Activated CD4-positive, alpha-beta T cell treated with anti-CD3 and anti-CD28 coated beads for 36 hours (primary cell): ENCODE results near the gene NINJ2. TPM values are rescaled to one million over a fixed set of nuclear protein-coding genes. Genes with fewer than 3 reads are reported as not detected.

Source experiments
- ATAC-seq: fragments of 200-7000 bp; cut with Tn5 transposase; one replicate; pipeline ENCODE4 v1.10.0; 2021; ENCODE audit warnings: mild to moderate bottlenecking, moderate library complexity
- CTCF ChIA-PET: fragments of 350-600 bp; sonication (Branson Sonifier 250); formaldehyde crosslinking; loops from one replicate; lab custom pipeline; 2021; ENCODE audit warnings: antibody characterized with exemption; lab: Charles Lee
- POLR2A ChIA-PET: fragments of 350-600 bp; sonication (Branson Sonifier 250); formaldehyde crosslinking; loops from one replicate; lab custom pipeline; 2021; ENCODE audit warnings: antibody characterized with exemption, inconsistent platforms; lab: Charles Lee
- DNase-seq: peaks from one replicate; pipeline ENCODE4 v3.0.0-alpha.2; 2020
- H3K27ac Mint-ChIP-seq: one replicate; pipeline ENCODE4 v1.8.0; 2021; ENCODE audit warnings: mixed read lengths
- H3K27me3 Mint-ChIP-seq: one replicate; pipeline ENCODE4 v1.8.0; 2021; ENCODE audit warnings: mixed read lengths
- H3K36me3 Mint-ChIP-seq: one replicate; pipeline ENCODE4 v1.8.0; 2021; ENCODE audit warnings: low read depth, mixed read lengths
- H3K4me1 Mint-ChIP-seq: one replicate; pipeline ENCODE4 v1.8.0; 2021; ENCODE audit warnings: mixed read lengths
- H3K4me3 Mint-ChIP-seq: one replicate; pipeline ENCODE4 v1.8.0; 2021; ENCODE audit warnings: mild to moderate bottlenecking, moderate library complexity, mixed read lengths
- H3K9me3 Mint-ChIP-seq: one replicate; pipeline ENCODE4 v1.8.0; 2021; ENCODE audit warnings: low read depth, mixed read lengths
- intact Hi-C, 2 experiments: fragments of 100-400 bp; cut with DNase I in 1 of 2; cut with micrococcal nuclease in 1 of 2; formaldehyde crosslinking; loops; one replicate each; pipeline versions ENCODE4 v1.14.2 to v1.15.1; 2022 to 2024; cut with DNase I, micrococcal nuclease
- total RNA-seq, 2 experiments: library from RNA; stranded (reverse); gene quantifications; one replicate each; pipeline ENCODE4 v1.2.3, GENCODE V29; 2021

Gene NINJ2
- total RNA-seq, 2 experiments from 2014 or later = 3.5 to 5.7 TPM

DNA sequence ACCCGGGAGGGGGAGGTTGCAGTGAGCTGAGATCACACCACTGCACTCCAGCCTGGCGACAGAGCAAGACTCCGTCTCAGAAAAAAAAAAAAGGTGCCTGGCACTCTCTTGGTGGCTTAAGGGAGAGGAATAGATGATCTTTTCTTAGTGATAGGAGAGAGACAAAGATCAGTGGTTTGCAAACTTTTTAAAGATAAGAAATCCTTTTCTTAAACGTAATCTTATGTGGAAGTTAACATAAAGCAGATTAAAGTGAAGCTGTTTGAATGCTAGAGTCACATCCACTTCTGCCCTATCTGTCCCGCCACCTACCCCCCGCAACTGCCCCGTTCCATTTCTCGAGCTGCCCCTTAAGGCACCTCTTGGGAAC lies 6.3 kb upstream of the NINJ2 start:
- Mint-ChIP-seq H3K36me3 (no peaks in the 10 kb centered on the region), H3K27ac (peak overlapping the region; percentile 72), H3K4me1 (peaks cover 86% of the 10 kb centered on the region), H3K9me3 (no peaks in the 10 kb centered on the region), H3K27me3 (peaks cover 2% of the 10 kb centered on the region), H3K4me3 (no peak overlapping the region)
- ChIA-PET CTCF (interaction anchor here (0.7 to 3.4 kb wide), 8 partner anchors 12 to 121 kb away, joined by 3 to 33 read pairs (median 6); no protein-coding TSS in a partner anchor), POLR2A (interaction anchor here (0.7 to 1.4 kb wide), 5 partner anchors 16 to 104 kb away, joined by 3 to 4 read pairs (median 3); no protein-coding TSS in a partner anchor)
- no peak for DNase-seq
- no peak for ATAC-seq
- intact Hi-C loops = loop anchor here (1.0 to 5.0 kb wide), 9 partner anchors 26 to 923 kb away; partner anchors contain the start of genes FBXL14 (in 1 of the 2) and WNK1 (in 1 of the 2)

DNA sequence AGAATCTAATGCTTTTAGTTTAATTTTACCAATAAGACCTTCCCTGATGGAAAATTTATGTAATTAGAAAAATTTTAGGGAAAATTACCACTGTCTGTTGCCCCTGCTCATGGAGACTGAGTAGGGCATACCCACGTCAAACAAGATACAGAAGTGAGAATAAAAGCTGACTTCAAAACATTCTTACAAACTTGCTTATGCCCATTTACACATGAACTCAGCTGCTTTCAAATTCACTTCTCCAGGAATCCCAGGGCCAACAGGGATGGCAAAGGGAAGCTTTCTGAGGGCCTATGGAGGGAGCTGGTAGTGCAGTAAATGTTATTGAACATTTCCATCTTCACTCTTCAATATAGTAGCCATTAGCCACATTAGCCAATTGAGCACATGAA lies 4.8 kb upstream of the NINJ2 start:
- CTCF ChIA-PET = interaction anchor here (0.5 to 3.4 kb wide), 10 partner anchors 11 to 92 kb away, joined by 3 to 33 read pairs (median 3); no protein-coding TSS in a partner anchor
- no peak overlapping the region for H3K27ac Mint-ChIP-seq
- no peaks in the 10 kb centered on the region for H3K36me3 Mint-ChIP-seq
- H3K4me3 Mint-ChIP-seq = no peak overlapping the region
- ATAC-seq = no peak
- peaks cover 86% of the 10 kb centered on the region for H3K4me1 Mint-ChIP-seq
- POLR2A ChIA-PET = interaction anchor here (0.8 to 1.4 kb wide), 4 partner anchors 45 to 90 kb away, joined by 3 to 6 read pairs (median 4); partner anchors contain the start of gene WNK1
- no peak for DNase-seq
- intact Hi-C loops = loop anchor here in 1 of 2 experiments (2.0 to 5.0 kb wide), 3 partner anchors 36 to 924 kb away; partner anchors contain the start of gene FBXL14
- H3K27me3 Mint-ChIP-seq = peaks cover 2% of the 10 kb centered on the region
- H3K9me3 Mint-ChIP-seq = no peaks in the 10 kb centered on the region

DNA sequence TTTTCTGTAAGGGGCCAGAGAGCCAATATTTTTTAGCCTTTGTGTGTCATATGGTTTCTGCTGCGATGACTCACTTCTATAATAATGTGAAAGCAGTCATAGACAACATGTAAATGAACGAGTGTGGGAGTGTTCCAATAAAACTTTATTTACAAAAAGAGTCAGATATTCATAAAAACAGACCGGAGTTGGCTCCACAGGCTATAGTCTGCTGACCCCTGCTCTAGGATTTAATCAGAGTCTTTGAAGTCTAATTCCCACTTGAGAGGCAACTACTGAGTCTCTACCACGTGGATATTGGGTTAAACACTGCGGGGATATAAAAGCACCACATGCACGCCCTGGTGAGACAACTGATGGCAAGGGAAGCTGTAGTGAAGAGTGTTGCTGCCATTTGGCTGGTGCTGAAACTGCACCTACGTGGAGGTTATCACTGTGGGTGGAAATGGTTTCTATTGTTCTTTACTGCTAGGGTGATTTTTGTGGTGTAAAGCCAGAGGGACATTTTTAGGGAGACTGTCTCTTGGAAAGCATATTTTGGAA lies 3.6 kb upstream of the NINJ2 start:
- Mint-ChIP-seq H3K27me3 (no peaks in the 10 kb centered on the region), H3K36me3 (no peaks in the 10 kb centered on the region), H3K27ac (peak overlapping the region; percentile 79), H3K4me3 (peak overlapping the region; percentile 36), H3K9me3 (no peaks in the 10 kb centered on the region), H3K4me1 (peaks cover 86% of the 10 kb centered on the region)
- POLR2A ChIA-PET = interaction anchor here (1.1 to 1.2 kb wide), 2 partner anchors 46 to 62 kb away, joined by 3 read pairs; no protein-coding TSS in a partner anchor
- ATAC-seq (peak; percentile 45), DNase-seq (peak; percentile 53)
- CTCF ChIA-PET = interaction anchor here (0.8 to 3.4 kb wide), 6 partner anchors 10 to 91 kb away, joined by 3 to 33 read pairs (median 6); no protein-coding TSS in a partner anchor
- intact Hi-C loops = loop anchor here (2.0 to 5.0 kb wide), 4 partner anchors 24 to 925 kb away; partner anchors contain the start of genes FBXL14 (in 1 of the 2) and RAD52 (in 1 of the 2)

DNA sequence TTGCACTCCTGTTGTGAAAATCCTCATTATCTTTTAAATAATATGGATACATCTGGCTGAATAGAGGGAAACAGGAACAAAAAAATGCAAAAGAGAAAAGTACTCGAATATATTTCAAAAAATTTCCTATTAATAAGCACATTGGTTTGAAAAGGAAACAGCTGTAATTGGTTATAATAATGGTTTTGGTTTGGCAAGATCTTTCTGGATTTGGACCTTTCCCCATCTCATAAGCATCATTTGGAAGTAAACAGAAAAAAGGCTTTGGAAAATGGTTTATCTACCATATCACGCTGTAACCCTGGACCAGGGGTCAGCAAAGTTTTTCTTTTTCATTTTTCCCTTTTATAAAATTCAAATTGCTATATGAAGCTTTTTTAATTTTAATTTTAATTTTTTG lies 2.8 kb upstream of the NINJ2 start:
- Mint-ChIP-seq H3K4me3 (no peak overlapping the region), H3K27ac (no peak overlapping the region), H3K9me3 (no peaks in the 10 kb centered on the region), H3K27me3 (no peaks in the 10 kb centered on the region), H3K4me1 (peaks cover 87% of the 10 kb centered on the region), H3K36me3 (no peaks in the 10 kb centered on the region)
- ChIA-PET POLR2A (interaction anchor here (0.6 to 1.1 kb wide), 2 partner anchors 63 kb away, joined by 3 to 6 read pairs; no protein-coding TSS in a partner anchor), CTCF (interaction anchor here (0.8 to 1.4 kb wide), 4 partner anchors 11 to 85 kb away, joined by 3 to 4 read pairs (median 3); no protein-coding TSS in a partner anchor)
- intact Hi-C loops = loop anchor here (2.0 to 5.0 kb wide), 4 partner anchors 23 to 926 kb away; partner anchors contain the start of genes FBXL14 (in 1 of the 2) and RAD52 (in 1 of the 2)
- ATAC-seq = no peak
- no peak for DNase-seq

DNA sequence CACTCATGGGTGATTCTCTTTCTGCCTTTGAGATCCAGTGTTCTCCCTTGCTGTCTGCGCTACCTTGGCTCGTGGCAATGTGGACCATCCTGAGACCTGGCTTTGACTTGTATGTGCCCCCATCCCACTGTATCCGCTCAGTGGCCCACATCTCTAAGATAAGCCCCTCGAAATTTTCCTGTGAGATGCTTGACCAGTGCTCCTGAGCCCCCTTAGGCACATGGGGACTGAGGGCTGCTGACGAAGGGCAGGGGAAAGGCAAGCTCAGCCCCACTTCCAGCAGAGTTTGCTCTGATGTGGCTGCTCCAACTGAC lies 1.5 kb upstream of the NINJ2 start:
- Mint-ChIP-seq H3K27ac (no peak overlapping the region), H3K4me1 (peaks cover 76% of the 10 kb centered on the region)
- intact Hi-C loops = loop anchor here in 1 of 2 experiments (5.0 kb wide), 2 partner anchors 32 to 928 kb away; partner anchors contain the start of gene FBXL14

DNA sequence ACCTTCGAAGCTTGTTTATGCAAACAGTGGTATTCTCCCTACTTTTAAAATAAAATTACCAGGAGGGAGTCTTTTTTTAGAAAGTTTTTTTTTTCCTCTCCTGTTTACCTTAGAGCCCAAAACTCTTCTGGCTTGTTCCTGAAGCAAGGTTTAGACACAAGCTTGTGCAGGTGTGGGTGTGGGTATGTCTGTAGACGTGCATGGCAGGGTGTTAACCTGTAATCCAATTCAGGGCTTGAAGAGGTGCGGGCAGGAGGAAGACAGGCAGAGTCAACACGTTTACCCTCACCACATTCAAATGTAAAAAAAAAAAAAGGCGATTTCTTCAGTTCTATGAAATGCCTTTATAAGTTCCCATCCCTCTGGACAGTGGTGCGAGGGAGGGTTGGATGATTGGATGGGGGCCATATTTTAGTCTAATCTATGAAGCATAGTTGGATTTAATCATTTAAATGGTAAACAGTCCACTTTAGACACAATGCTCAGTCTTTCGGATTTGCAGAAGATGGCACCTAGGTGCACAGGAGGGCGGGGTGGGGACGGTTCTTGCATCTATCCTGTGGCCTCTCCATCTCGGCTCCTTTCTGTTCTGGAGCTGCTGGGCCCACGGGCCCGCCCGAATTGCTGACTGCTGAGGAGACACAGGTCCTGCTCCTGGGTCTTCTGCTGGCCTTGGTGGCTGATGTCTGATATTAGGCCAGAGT lies 982 bp upstream of the NINJ2 start:
- peaks cover 71% of the 10 kb centered on the region for H3K4me1 Mint-ChIP-seq
- H3K27me3 Mint-ChIP-seq = no peaks in the 10 kb centered on the region
- POLR2A ChIA-PET = interaction anchor here (0.6 kb wide), 1 partner anchor 55 kb away, joined by 3 read pairs; no protein-coding TSS in a partner anchor
- H3K27ac Mint-ChIP-seq = no peak overlapping the region
- H3K9me3 Mint-ChIP-seq = no peaks in the 10 kb centered on the region
- CTCF ChIA-PET = interaction anchor here (1.0 kb wide), 1 partner anchor 285 kb away, joined by 3 read pairs; the partner anchor contains the start of gene RAD52
- intact Hi-C loops = no loop called here
- H3K36me3 Mint-ChIP-seq = no peaks in the 10 kb centered on the region
- no peak overlapping the region for H3K4me3 Mint-ChIP-seq
- DNase-seq (no peak), ATAC-seq (no peak)

More for the DNA sequence above, 1.5 kb upstream of the NINJ2 start:
- H3K36me3 Mint-ChIP-seq = no peaks in the 10 kb centered on the region
- H3K27me3 Mint-ChIP-seq = no peaks in the 10 kb centered on the region
- H3K9me3 Mint-ChIP-seq = no peaks in the 10 kb centered on the region
- ATAC-seq (no peak), DNase-seq (no peak)
- no peak overlapping the region for H3K4me3 Mint-ChIP-seq
- ChIA-PET POLR2A (no interaction called here), CTCF (no interaction called here)

DNA sequence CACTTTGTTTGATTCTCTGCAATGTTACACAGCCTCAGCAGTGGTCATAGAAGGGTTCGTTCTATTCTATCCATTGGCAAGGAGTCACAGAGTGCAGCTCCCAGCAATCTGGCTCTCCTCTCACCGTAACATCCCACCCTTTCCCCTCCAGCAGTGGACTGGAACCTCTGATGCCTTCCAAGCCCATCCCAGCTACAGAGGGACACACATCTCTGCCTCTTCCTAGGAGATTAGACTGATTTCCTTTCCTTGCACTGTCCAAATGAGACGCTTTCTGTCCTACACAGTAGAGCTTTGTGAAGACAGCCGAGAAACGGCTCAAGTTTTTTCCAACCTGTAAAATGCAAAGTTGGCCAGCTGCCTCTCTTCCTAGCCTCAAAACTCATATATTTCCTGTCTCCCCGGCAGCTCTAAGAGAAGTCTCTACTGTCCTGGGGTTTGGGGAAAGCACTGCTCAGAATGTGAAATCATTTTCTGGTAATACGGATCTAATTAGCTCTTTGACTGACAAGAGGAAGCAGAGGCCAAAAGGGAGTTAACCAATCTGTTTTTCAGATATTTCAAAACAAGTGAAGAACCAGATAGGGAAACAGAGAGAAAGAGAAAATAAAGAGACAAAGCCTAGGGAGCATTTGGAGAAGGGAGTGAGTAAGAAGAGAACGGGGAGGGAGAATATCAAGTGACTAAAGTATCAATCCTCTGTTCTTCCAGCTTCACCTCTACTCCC lies 516 bp downstream of the NINJ2 start:
- Mint-ChIP-seq H3K27me3 (no peaks in the 10 kb centered on the region), H3K9me3 (no peaks in the 10 kb centered on the region), H3K4me1 (peaks cover 58% of the 10 kb centered on the region), H3K36me3 (no peaks in the 10 kb centered on the region), H3K4me3 (peak overlapping the region; percentile 68), H3K27ac (peak overlapping the region; percentile 80)
- ATAC-seq (no peak), DNase-seq (no peak)
- CTCF ChIA-PET = interaction anchor here (0.7 to 1.5 kb wide), 7 partner anchors 32 to 152 kb away, joined by 3 to 5 read pairs (median 3); no protein-coding TSS in a partner anchor
- intact Hi-C loops = no loop called here
- POLR2A ChIA-PET = interaction anchor here (0.6 to 0.7 kb wide), 2 partner anchors 54 to 90 kb away, joined by 3 read pairs; no protein-coding TSS in a partner anchor

DNA sequence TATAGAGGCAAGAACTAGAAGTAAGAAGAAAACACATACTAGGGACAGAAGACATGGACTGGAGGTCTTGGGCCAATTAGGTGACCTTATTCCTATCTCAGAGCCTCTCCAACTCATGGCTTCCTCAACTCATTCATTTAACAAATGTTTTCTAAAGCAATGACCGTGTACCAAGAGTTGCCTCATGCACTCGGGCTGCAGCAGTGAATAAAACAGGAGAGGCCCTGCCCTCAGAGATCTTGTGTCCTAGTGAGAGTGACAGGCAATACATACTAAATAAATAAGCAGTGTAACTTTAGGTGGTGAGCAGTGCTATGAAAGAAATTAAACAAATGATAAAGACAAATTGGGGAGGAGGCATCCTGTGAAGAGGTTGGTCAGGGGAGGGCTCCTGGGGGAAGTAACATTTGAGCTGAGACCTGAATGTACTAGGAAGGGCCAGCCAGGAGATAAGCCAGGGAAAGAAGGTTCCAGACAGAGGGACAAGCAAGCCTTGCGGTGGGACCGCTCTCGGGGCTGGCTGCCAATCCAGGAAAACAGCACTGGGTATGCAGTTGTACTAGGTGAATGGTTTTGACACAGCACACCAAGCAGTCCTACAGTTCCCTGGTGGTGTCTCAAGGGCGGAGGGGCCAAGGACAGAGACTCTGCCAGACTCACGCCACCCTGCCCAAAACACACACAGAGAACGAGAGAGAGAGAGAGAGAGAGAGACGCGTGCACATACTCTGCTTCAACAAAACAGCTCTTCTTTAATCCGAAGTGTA lies 1.3 kb downstream of the NINJ2 start:
- DNase-seq = no peak
- Mint-ChIP-seq H3K4me1 (peaks cover 50% of the 10 kb centered on the region), H3K36me3 (no peaks in the 10 kb centered on the region), H3K27me3 (no peaks in the 10 kb centered on the region), H3K4me3 (peak overlapping the region; percentile 68), H3K9me3 (no peaks in the 10 kb centered on the region), H3K27ac (peak overlapping the region; percentile 80)
- ChIA-PET CTCF (interaction anchor here (0.6 to 1.5 kb wide), 4 partner anchors 53 to 153 kb away, joined by 3 to 4 read pairs (median 4); no protein-coding TSS in a partner anchor), POLR2A (interaction anchor here (0.6 to 0.7 kb wide), 2 partner anchors 54 to 91 kb away, joined by 3 read pairs; no protein-coding TSS in a partner anchor)
- intact Hi-C loops = no loop called here
- no peak for ATAC-seq

DNA sequence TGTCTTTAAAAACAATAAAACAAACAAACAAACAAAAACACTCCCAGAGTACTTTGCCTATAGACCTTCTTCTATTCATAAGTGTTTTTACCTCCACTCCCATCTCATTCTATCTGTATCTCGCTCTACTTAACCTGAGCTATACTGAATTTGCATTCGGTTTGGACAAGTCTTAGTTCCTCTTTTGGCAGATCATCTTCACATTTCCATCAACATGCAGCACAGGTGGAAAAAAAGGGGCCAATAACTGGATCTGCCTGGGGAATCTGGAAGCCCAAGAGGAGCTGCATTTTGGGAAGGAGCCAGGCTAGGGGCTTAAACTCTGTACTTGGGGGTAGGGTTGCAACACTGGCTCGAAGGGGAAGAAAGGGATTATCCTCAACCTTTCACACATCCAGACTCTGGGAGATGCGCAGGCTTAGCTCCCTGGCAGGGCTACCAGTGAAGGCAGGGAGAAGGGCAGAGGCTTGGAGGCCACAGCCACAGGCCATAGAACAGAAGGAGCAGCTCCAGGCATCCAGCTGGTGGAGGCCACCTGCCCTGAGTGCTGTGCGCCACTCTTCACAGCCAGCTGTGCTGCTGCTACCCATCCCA lies 4.1 kb downstream of the NINJ2 start:
- no peak for DNase-seq
- CTCF ChIA-PET = interaction anchor here (0.7 to 1.4 kb wide), 3 partner anchors 82 to 836 kb away, joined by 3 to 4 read pairs (median 3); no protein-coding TSS in a partner anchor
- H3K27ac Mint-ChIP-seq = no peak overlapping the region
- intact Hi-C loops = no loop called here
- peaks cover 29% of the 10 kb centered on the region for H3K4me1 Mint-ChIP-seq
- H3K36me3 Mint-ChIP-seq = no peaks in the 10 kb centered on the region
- no peaks in the 10 kb centered on the region for H3K9me3 Mint-ChIP-seq
- no peak for ATAC-seq
- H3K27me3 Mint-ChIP-seq = no peaks in the 10 kb centered on the region
- no peak overlapping the region for H3K4me3 Mint-ChIP-seq
- POLR2A ChIA-PET = interaction anchor here (0.7 kb wide), 1 partner anchor 31 kb away, joined by 5 read pairs; no protein-coding TSS in a partner anchor
